Measurements from ENCODE around the gene TACR1. TPM values are rescaled to one million over a fixed set of nuclear protein-coding genes. Genes with fewer than 3 reads are reported as not detected.
A peak's percentile ranks its signal among the peaks of the same experiment; 100 is the strongest.

The TACR1 gene
- total and polyA plus RNA-seq, 2 of the 13 experiments (the other 11 are each of a cell fraction or from before 2014, with no cell fraction given): not detected

DNA sequence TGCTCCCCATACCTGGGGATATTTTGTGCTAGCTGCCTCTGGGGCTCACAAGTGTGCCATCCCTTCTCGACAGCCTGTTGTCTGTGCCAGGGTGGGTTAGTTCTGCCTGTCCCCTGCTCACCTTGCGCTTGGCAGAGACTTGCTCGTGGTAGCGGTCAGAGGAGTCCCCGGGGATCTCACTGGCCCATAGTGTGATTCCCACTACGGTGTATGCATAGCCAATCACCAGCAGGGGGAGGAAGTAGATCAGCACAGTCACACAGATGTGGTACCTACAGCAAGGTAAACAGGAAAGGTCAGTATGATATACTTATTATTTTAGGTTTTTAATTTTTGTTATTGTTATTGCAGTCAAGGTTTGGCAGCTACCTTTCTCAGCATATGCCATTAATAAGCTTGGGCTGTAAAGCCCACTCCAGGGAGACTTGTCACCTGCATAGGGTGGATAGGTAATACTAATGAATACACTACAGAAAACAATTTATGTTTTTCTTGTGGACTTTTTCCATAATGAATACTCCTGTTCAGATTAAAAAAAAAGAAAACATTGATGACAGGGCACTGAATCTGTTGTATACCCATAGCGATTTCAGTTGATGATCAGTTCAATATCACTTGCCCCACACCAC, 145.7 kb downstream of the TACR1 start (continued):
- TF ChIP-seq TFDP2 (CRISPR knock-in tag; IDR thresholded peaks at IDR 0.05) (no peak), FOXA3 (CRISPR knock-in tag; IDR thresholded peaks at IDR 0.05) (peak; percentile 58; the same call in 1 of the 2 replicates), ZNF770 (CRISPR knock-in tag; IDR thresholded peaks at IDR 0.05) (no peak), ZNF335 (CRISPR knock-in tag; IDR thresholded peaks at IDR 0.05) (no peak), SP4 (CRISPR knock-in tag; IDR thresholded peaks at IDR 0.05) (no peak), ZNF558 (CRISPR knock-in tag; IDR thresholded peaks at IDR 0.05; ENCODE audit: borderline replicate concordance) (no peak), RXRB (CRISPR knock-in tag; IDR thresholded peaks at IDR 0.05; ENCODE audit: borderline replicate concordance) (no peak), STAG1 (CRISPR knock-in tag; IDR thresholded peaks at IDR 0.05) (peak; percentile 81), MAFK (conservative IDR thresholded peaks at IDR 0.05 in 1 of 2, IDR thresholded peaks at IDR 0.05 in 1 of 2; ENCODE audit: low read length in 2 of 2) (no peak), ELK4 (CRISPR knock-in tag; IDR thresholded peaks at IDR 0.05; ENCODE audit: borderline replicate concordance) (no peak), ZNF780A (CRISPR knock-in tag; IDR thresholded peaks at IDR 0.05) (no peak), SAFB2 (CRISPR knock-in tag; IDR thresholded peaks at IDR 0.05; ENCODE audit: borderline replicate concordance, low read depth) (no peak), ZNF431 (CRISPR knock-in tag; IDR thresholded peaks at IDR 0.05; ENCODE audit: borderline replicate concordance, low read depth) (no peak), PAWR (CRISPR knock-in tag; IDR thresholded peaks at IDR 0.05; ENCODE audit: borderline replicate concordance) (no peak), ZNF225 (CRISPR knock-in tag; IDR thresholded peaks at IDR 0.05) (no peak), ZNF607 (CRISPR knock-in tag; IDR thresholded peaks at IDR 0.05; ENCODE audit: borderline replicate concordance) (0 out of 2 replicates have a peak, but pooled peaks have one; percentile 45)
- TF ChIP-seq, protein P1, sequence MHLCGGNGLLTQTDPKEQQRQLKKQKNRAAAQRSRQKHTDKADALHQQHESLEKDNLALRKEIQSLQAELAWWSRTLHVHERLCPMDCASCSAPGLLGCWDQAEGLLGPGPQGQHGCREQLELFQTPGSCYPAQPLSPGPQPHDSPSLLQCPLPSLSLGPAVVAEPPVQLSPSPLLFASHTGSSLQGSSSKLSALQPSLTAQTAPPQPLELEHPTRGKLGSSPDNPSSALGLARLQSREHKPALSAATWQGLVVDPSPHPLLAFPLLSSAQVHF (CRISPR knock-in tag; IDR thresholded peaks at IDR 0.05): no peak
- TF ChIP-seq, protein P2, sequence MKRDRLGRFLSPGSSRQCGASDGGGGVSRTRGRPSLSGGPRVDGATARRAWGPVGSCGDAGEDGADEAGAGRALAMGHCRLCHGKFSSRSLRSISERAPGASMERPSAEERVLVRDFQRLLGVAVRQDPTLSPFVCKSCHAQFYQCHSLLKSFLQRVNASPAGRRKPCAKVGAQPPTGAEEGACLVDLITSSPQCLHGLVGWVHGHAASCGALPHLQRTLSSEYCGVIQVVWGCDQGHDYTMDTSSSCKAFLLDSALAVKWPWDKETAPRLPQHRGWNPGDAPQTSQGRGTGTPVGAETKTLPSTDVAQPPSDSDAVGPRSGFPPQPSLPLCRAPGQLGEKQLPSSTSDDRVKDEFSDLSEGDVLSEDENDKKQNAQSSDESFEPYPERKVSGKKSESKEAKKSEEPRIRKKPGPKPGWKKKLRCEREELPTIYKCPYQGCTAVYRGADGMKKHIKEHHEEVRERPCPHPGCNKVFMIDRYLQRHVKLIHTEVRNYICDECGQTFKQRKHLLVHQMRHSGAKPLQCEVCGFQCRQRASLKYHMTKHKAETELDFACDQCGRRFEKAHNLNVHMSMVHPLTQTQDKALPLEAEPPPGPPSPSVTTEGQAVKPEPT (CRISPR knock-in tag; IDR thresholded peaks at IDR 0.05; ENCODE audit: low read depth): no peak
- TF ChIP-seq, protein P3, sequence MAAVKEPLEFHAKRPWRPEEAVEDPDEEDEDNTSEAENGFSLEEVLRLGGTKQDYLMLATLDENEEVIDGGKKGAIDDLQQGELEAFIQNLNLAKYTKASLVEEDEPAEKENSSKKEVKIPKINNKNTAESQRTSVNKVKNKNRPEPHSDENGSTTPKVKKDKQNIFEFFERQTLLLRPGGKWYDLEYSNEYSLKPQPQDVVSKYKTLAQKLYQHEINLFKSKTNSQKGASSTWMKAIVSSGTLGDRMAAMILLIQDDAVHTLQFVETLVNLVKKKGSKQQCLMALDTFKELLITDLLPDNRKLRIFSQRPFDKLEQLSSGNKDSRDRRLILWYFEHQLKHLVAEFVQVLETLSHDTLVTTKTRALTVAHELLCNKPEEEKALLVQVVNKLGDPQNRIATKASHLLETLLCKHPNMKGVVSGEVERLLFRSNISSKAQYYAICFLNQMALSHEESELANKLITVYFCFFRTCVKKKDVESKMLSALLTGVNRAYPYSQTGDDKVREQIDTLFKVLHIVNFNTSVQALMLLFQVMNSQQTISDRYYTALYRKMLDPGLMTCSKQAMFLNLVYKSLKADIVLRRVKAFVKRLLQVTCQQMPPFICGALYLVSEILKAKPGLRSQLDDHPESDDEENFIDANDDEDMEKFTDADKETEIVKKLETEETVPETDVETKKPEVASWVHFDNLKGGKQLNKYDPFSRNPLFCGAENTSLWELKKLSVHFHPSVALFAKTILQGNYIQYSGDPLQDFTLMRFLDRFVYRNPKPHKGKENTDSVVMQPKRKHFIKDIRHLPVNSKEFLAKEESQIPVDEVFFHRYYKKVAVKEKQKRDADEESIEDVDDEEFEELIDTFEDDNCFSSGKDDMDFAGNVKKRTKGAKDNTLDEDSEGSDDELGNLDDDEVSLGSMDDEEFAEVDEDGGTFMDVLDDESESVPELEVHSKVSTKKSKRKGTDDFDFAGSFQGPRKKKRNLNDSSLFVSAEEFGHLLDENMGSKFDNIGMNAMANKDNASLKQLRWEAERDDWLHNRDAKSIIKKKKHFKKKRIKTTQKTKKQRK (IDR thresholded peaks at IDR 0.05; ENCODE audit: low read length): no peak
